ENCODE measurements around the gene TMEM250. TPM values are rescaled to one million over a fixed set of nuclear protein-coding genes. Genes with fewer than 3 reads are reported as not detected.

The TMEM250 gene
- polyA plus RNA-seq, 3 donors from 2014 or later: 44.3 to 78.6 (median 44.6) TPM

DNA sequence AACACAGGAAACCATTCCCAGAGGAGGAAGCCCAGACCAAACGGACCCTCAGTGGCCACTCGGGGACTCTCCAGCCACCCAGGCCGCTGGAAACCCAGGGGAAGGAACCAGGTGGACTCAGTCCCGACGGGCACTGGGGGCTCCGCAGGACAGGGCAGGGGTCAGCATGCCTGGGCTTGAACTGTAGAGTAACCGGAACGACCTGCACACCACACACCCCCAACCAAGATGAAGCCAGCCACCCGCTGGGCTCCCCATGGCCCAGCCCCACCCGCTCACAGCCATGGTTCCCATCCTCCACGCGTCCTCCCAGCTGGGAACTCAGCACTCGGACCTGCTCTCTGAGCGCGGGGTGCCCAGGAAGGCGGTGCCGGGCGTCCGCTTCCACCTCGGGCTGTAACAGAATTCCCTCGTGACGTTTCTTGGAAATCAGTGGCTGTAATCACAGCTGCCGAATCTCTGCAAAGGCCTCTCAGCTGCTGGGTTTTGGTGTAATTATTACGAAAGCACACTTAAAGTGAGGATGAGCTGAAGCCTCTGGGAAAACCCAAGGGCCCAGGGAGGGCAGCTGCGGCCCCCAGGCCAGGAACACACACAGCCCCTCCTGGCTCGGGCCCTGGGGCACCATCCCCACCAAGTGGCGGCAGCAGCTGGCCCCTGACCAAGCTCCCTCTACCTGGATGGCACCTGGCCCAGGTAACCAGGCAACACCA is 37.4 kb downstream of the TMEM250 start:
- no peaks in the 10 kb centered on the region for H3K27me3 Mint-ChIP-seq (ENCODE audit: low read depth in 3 of 3)
- no peaks in the 10 kb centered on the region for H3K9me3 Mint-ChIP-seq
- no peak for DNase-seq
- H3K27ac Mint-ChIP-seq: no peak overlapping the region
- H3K36me3 Mint-ChIP-seq: peaks cover 0 to under 1% (median 0%) of the 10 kb centered on the region in 3 donors
- H3K4me3 Mint-ChIP-seq: no peak overlapping the region
- H3K4me1 Mint-ChIP-seq: peaks cover 32 to 39% of the 10 kb centered on the region in 2 donors

- Mint-ChIP-seq H3K4me1 (peaks cover 37 to 45% of the 10 kb centered on the region in 2 donors), H3K36me3 (peaks cover 0 to 6% (median 0%) of the 10 kb centered on the region in 3 donors), H3K4me3 (no peak overlapping the region), H3K27ac (peak overlapping the region in 1 of 6 donors; percentile 51), H3K9me3 (no peaks in the 10 kb centered on the region), H3K27me3 (ENCODE audit: low read depth in 3 of 3) (no peaks in the 10 kb centered on the region)
- DNase-seq: no peak
Observed at GRCh38 chr9:136080716-136081112, 38.0 kb downstream of the TMEM250 start.

DNA sequence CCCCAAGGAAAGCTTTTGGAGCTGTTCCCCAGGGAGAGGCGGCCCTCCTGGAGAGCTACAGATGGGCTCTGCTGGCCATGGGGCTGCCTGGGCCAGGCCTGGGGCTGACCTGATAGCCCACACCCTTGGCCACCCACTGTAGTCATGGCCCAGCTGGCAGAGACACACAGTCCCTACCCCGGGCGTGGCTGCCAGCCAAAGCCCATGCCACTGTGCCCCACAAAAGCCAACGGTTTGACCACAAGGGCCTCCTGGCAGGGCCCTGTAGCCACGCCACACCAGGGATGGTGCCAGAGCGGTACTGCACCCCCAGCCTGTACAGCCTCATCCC is 38.8 kb downstream of the TMEM250 start:
- peaks cover 0 to 6% (median 0%) of the 10 kb centered on the region in 3 donors for H3K36me3 Mint-ChIP-seq
- no peak for DNase-seq
- H3K27me3 Mint-ChIP-seq (ENCODE audit: low read depth in 3 of 3): no peaks in the 10 kb centered on the region
- no peak overlapping the region for H3K4me3 Mint-ChIP-seq
- H3K27ac Mint-ChIP-seq: peak overlapping the region in 1 of 6 donors; percentile 55
- H3K9me3 Mint-ChIP-seq: no peaks in the 10 kb centered on the region
- H3K4me1 Mint-ChIP-seq: peaks cover 42 to 49% of the 10 kb centered on the region in 2 donors

GRCh38 chr9:136079211-136079915 is 39.3 kb downstream of the TMEM250 start:
- H3K4me1 Mint-ChIP-seq: peaks cover 39 to 44% of the 10 kb centered on the region in 2 donors
- no peaks in the 10 kb centered on the region for H3K27me3 Mint-ChIP-seq (ENCODE audit: low read depth in 3 of 3)
- H3K9me3 Mint-ChIP-seq: no peaks in the 10 kb centered on the region
- H3K36me3 Mint-ChIP-seq: peaks cover 0 to 6% (median 0%) of the 10 kb centered on the region in 3 donors
- no peak for DNase-seq
- H3K27ac Mint-ChIP-seq: peak overlapping the region in 2 of 6 donors; percentile 53 to 62
- no peak overlapping the region for H3K4me3 Mint-ChIP-seq

- no peak for DNase-seq
- H3K27ac Mint-ChIP-seq: no peak overlapping the region
- H3K36me3 Mint-ChIP-seq: peaks cover 0 to 6% (median 0%) of the 10 kb centered on the region in 3 donors
Observed at GRCh38 chr9:136078498-136079011, 40.1 kb downstream of the TMEM250 start.

GRCh38 chr9:136078024-136078423 is 40.7 kb downstream of the TMEM250 start:
- Mint-ChIP-seq H3K4me1 (peaks cover 35 to 36% of the 10 kb centered on the region in 2 donors), H3K4me3 (no peak overlapping the region), H3K9me3 (no peaks in the 10 kb centered on the region), H3K27me3 (ENCODE audit: low read depth in 3 of 3) (no peaks in the 10 kb centered on the region), H3K36me3 (peaks cover 0 to 6% (median 0%) of the 10 kb centered on the region in 3 donors), H3K27ac (no peak overlapping the region)
- DNase-seq: no peak

More at GRCh38 chr9:136078498-136079011, 40.1 kb downstream of the TMEM250 start:
- Mint-ChIP-seq H3K27me3 (ENCODE audit: low read depth in 3 of 3) (no peaks in the 10 kb centered on the region), H3K9me3 (no peaks in the 10 kb centered on the region), H3K4me1 (peaks cover 37 to 41% of the 10 kb centered on the region in 2 donors), H3K4me3 (no peak overlapping the region)

GRCh38 chr9:136077491-136077890 is 41.2 kb downstream of the TMEM250 start:
- no peak for DNase-seq

GRCh38 chr9:136075881-136076678 is 42.6 kb downstream of the TMEM250 start:
- Mint-ChIP-seq H3K36me3 (peaks cover 0 to 6% (median 0%) of the 10 kb centered on the region in 3 donors), H3K9me3 (no peaks in the 10 kb centered on the region), H3K27me3 (ENCODE audit: low read depth in 3 of 3) (no peaks in the 10 kb centered on the region), H3K27ac (peak overlapping the region; percentile 5 to 84 (median 52)), H3K4me1 (peaks cover 30 to 33% of the 10 kb centered on the region in 2 donors), H3K4me3 (peak overlapping the region in 4 of 5 donors; percentile 1 to 71 (median 40))
- DNase-seq: no peak

More at GRCh38 chr9:136077491-136077890, 41.2 kb downstream of the TMEM250 start:
- Mint-ChIP-seq H3K9me3 (no peaks in the 10 kb centered on the region), H3K4me3 (no peak overlapping the region), H3K27me3 (ENCODE audit: low read depth in 3 of 3) (no peaks in the 10 kb centered on the region), H3K4me1 (peaks cover 31 to 33% of the 10 kb centered on the region in 2 donors), H3K27ac (peak overlapping the region in 1 of 6 donors; percentile 44), H3K36me3 (peaks cover 0 to 6% (median 0%) of the 10 kb centered on the region in 3 donors)

- Mint-ChIP-seq H3K4me3 (peak overlapping the region in 2 of 5 donors; percentile 45 to 71), H3K9me3 (no peaks in the 10 kb centered on the region)
Observed at GRCh38 chr9:136075134-136075841, 43.4 kb downstream of the TMEM250 start.

GRCh38 chr9:136074706-136075105 is 44.0 kb downstream of the TMEM250 start:
- Mint-ChIP-seq H3K27me3 (ENCODE audit: low read depth in 3 of 3) (no peaks in the 10 kb centered on the region), H3K36me3 (peaks cover 0 to 6% (median 3%) of the 10 kb centered on the region in 3 donors), H3K4me3 (no peak overlapping the region), H3K4me1 (peaks cover 30 to 35% of the 10 kb centered on the region in 2 donors), H3K9me3 (no peaks in the 10 kb centered on the region), H3K27ac (no peak overlapping the region)
- DNase-seq: no peak

More at GRCh38 chr9:136075134-136075841, 43.4 kb downstream of the TMEM250 start:
- H3K36me3 Mint-ChIP-seq: peaks cover 0 to 6% (median 0%) of the 10 kb centered on the region in 3 donors
- no peak for DNase-seq
- H3K4me1 Mint-ChIP-seq: peaks cover 30 to 34% of the 10 kb centered on the region in 2 donors
- H3K27ac Mint-ChIP-seq: peak overlapping the region in 2 of 6 donors; percentile 5 to 84
- no peaks in the 10 kb centered on the region for H3K27me3 Mint-ChIP-seq (ENCODE audit: low read depth in 3 of 3)

Measured in immature natural killer cell (primary cell).